Measurements from ENCODE around the gene TMUB1.

The TMUB1 gene

GRCh38 chr7:151070574-151070960 is 12.7 kb downstream of the TMUB1 start:
- Histone ChIP-seq H3K9me3 (ENCODE audit: control insufficient read depth, insufficient read depth, low read length) (no peaks in the 10 kb centered on the region), H4K20me1 (ENCODE audit: control insufficient read depth, insufficient read depth, low read depth, low read length) (no peaks in the 10 kb centered on the region), H3F3A (ENCODE audit: control insufficient read depth, insufficient read depth) (no peaks in the 10 kb centered on the region; the same call in 1 of the 2 replicates), H3K4me1 (ENCODE audit: control insufficient read depth, low read length) (no peaks in the 10 kb centered on the region), H3K27me3 (ENCODE audit: control insufficient read depth, low read length) (no peaks in the 10 kb centered on the region), H3K4me2 (ENCODE audit: low read length) (no peak overlapping the region), H3K36me3 (ENCODE audit: control insufficient read depth, low read length) (peaks cover 80% of the 10 kb centered on the region), H3K9me2 (replicated peaks; ENCODE audit: control insufficient read depth, low read length) (no peaks in the 10 kb centered on the region), H3K27ac (ENCODE audit: low read depth, low read length) (no peak overlapping the region), H3K79me2 (ENCODE audit: control insufficient read depth, low read length) (no peaks in the 10 kb centered on the region), H3K4me3 (ENCODE audit: low read length) (no peak overlapping the region)
- TF ChIP-seq EZH2phosphoT487 (IDR thresholded peaks at IDR 0.05; ENCODE audit: borderline replicate concordance, low read length) = no peak
- TF ChIP-seq CTCF (IDR thresholded peaks at IDR 0.05; ENCODE audit: low read depth, low read length, poor library complexity, severe bottlenecking) = no peak

DNA sequence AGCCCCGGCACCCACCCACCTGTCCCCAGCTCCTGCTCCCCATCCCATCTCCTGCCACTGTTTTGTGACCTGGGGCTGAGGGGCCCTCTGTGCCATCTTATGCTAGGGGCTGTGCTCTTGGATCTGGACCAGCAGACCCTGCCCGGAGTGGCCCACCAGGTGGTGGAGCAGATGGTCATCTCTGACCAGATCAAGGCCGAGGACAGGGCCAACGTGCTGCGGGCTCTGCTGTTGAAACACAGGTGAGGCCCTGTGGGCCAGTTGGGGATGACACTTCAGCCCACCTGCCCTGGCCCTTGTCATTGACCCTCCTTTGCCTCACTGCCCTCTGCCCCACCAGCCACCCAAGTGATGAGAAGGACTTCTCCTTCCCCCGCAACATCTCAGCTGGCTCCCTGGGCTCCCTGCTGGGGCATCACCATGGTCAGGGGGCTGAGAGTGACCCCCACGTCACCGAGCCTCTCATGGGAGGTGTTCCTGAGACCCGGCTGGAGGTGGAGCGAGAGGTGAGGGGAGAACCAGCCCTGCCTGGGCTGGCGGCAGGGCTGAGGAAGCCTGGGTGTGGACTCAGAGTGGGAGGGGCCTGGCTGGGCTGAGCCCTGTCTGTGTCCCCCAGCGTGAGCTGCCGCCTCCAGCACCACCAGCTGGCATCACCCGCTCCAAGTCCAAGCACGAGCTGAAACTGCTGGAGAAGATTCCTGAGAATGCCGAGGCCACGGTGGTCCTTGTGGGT is 13.3 kb downstream of the TMUB1 start:
- Histone ChIP-seq H3K27me3 (ENCODE audit: control insufficient read depth, low read length) (no peaks in the 10 kb centered on the region), H3K27ac (ENCODE audit: low read depth, low read length) (no peak overlapping the region), H4K20me1 (ENCODE audit: control insufficient read depth, insufficient read depth, low read depth, low read length) (no peaks in the 10 kb centered on the region), H3K4me2 (ENCODE audit: low read length) (no peak overlapping the region), H3K9me2 (replicated peaks; ENCODE audit: control insufficient read depth, low read length) (no peaks in the 10 kb centered on the region), H3K4me1 (ENCODE audit: control insufficient read depth, low read length) (no peaks in the 10 kb centered on the region), H3K36me3 (ENCODE audit: control insufficient read depth, low read length) (peaks cover 80% of the 10 kb centered on the region), H3K4me3 (ENCODE audit: low read length) (no peak overlapping the region), H3K9me3 (ENCODE audit: control insufficient read depth, insufficient read depth, low read length) (no peaks in the 10 kb centered on the region), H3K79me2 (ENCODE audit: control insufficient read depth, low read length) (no peaks in the 10 kb centered on the region), H3F3A (ENCODE audit: control insufficient read depth, insufficient read depth) (no peaks in the 10 kb centered on the region; the same call in 1 of the 2 replicates)
- TF ChIP-seq CTCF (IDR thresholded peaks at IDR 0.05; ENCODE audit: low read depth, low read length, poor library complexity, severe bottlenecking) = no peak
- no peak for TF ChIP-seq EZH2phosphoT487 (IDR thresholded peaks at IDR 0.05; ENCODE audit: borderline replicate concordance, low read length)

GRCh38 chr7:151068069-151068773 is 15.1 kb downstream of the TMUB1 start:
- Histone ChIP-seq H4K20me1 (ENCODE audit: control insufficient read depth, insufficient read depth, low read depth, low read length) (no peaks in the 10 kb centered on the region), H3K36me3 (ENCODE audit: control insufficient read depth, low read length) (peaks cover 74% of the 10 kb centered on the region), H3K9me3 (ENCODE audit: control insufficient read depth, insufficient read depth, low read length) (no peaks in the 10 kb centered on the region), H3K79me2 (ENCODE audit: control insufficient read depth, low read length) (no peaks in the 10 kb centered on the region), H3F3A (ENCODE audit: control insufficient read depth, insufficient read depth) (no peaks in the 10 kb centered on the region; the same call in 1 of the 2 replicates), H3K4me2 (ENCODE audit: low read length) (no peak overlapping the region), H3K27me3 (ENCODE audit: control insufficient read depth, low read length) (no peaks in the 10 kb centered on the region), H3K4me1 (ENCODE audit: control insufficient read depth, low read length) (no peaks in the 10 kb centered on the region), H3K4me3 (ENCODE audit: low read length) (no peak overlapping the region), H3K9me2 (replicated peaks; ENCODE audit: control insufficient read depth, low read length) (no peaks in the 10 kb centered on the region), H3K27ac (ENCODE audit: low read depth, low read length) (no peak overlapping the region)
- no peak for TF ChIP-seq CTCF (IDR thresholded peaks at IDR 0.05; ENCODE audit: low read depth, low read length, poor library complexity, severe bottlenecking)
- TF ChIP-seq EZH2phosphoT487 (IDR thresholded peaks at IDR 0.05; ENCODE audit: borderline replicate concordance, low read length) = no peak

Measured in DOHH2 (cell line).